Astrocyte (in vitro differentiated cells and primary cell): ENCODE results near the gene RAB4A. TPM values are rescaled to one million over a fixed set of nuclear protein-coding genes. Genes with fewer than 3 reads are reported as not detected.

Experiments
- DNase-seq: peaks from one replicate; pipeline ENCODE4 v3.0.0-alpha.2; 2010; ENCODE audit warnings: low read depth
- FAIRE-seq: peaks from 2 replicates; lab custom pipeline; 2011; peaks lifted over from hg19 to GRCh38; lab: Jason Lieb, UNC
- H2AFZ ChIP-seq: 2 replicates; pipeline ENCODE4 v1.6.0; 2012; ENCODE audit warnings: low read depth, low read length, inconsistent platforms
- H3K27ac ChIP-seq: 2 replicates; pipeline ENCODE4 v1.5.1; 2011; ENCODE audit warnings: low read depth, low read length, inconsistent platforms
- H3K27me3 ChIP-seq: 2 replicates; pipeline ENCODE4 v1.6.0; 2011; ENCODE audit warnings: low read length, inconsistent platforms; ENCODE audit not compliant: insufficient read depth
- H3K36me3 ChIP-seq: 2 replicates; pipeline ENCODE4 v1.5.1; 2011; ENCODE audit warnings: low read length, inconsistent platforms; ENCODE audit not compliant: insufficient read depth
- H3K4me1 ChIP-seq: 2 replicates; pipeline ENCODE4 v1.5.1; 2011; ENCODE audit warnings: low read length, inconsistent platforms; ENCODE audit not compliant: insufficient read depth
- H3K4me2 ChIP-seq: 2 replicates; pipeline ENCODE4 v1.6.0; 2012; ENCODE audit warnings: low read length, inconsistent platforms
- H3K4me3 ChIP-seq: 2 replicates; pipeline ENCODE4 v1.5.1; 2011; ENCODE audit warnings: low read depth, mild to moderate bottlenecking, low read length, inconsistent platforms; ENCODE audit not compliant: insufficient read depth
- H3K79me2 ChIP-seq: 2 replicates; pipeline ENCODE4 v1.6.0; 2012; ENCODE audit warnings: mild to moderate bottlenecking, low read length, inconsistent platforms; ENCODE audit not compliant: insufficient read depth
- H3K9ac ChIP-seq: 2 replicates; pipeline ENCODE4 v1.6.0; 2012; ENCODE audit warnings: mild to moderate bottlenecking, low read length, inconsistent platforms
- H3K9me3 ChIP-seq: 2 replicates; pipeline ENCODE4 v1.5.1; 2012; ENCODE audit warnings: low read depth, mild to moderate bottlenecking, low read length, inconsistent platforms; ENCODE audit not compliant: insufficient read depth
- H4K20me1 ChIP-seq: 2 replicates; pipeline ENCODE4 v1.6.0; 2012; ENCODE audit warnings: low read length, inconsistent platforms; ENCODE audit not compliant: insufficient read depth
- H3K27ac Mint-ChIP-seq: one replicate; pipeline ENCODE4 v1.8.0; 2021; ENCODE audit warnings: mild to moderate bottlenecking, mixed read lengths; ENCODE audit not compliant: unreplicated experiment
- H3K27me3 Mint-ChIP-seq: one replicate; pipeline ENCODE4 v1.8.0; 2021; ENCODE audit warnings: low read depth, mixed read lengths; ENCODE audit not compliant: unreplicated experiment
- H3K36me3 Mint-ChIP-seq: one replicate; pipeline ENCODE4 v1.8.0; 2021; ENCODE audit warnings: low read depth, mixed read lengths; ENCODE audit not compliant: unreplicated experiment
- H3K4me1 Mint-ChIP-seq: one replicate; pipeline ENCODE4 v1.8.0; 2021; ENCODE audit warnings: low read depth, mixed read lengths; ENCODE audit not compliant: unreplicated experiment
- H3K4me3 Mint-ChIP-seq: one replicate; pipeline ENCODE4 v1.8.0; 2021; ENCODE audit warnings: mild to moderate bottlenecking, moderate library complexity, mixed read lengths; ENCODE audit not compliant: unreplicated experiment
- H3K9me3 Mint-ChIP-seq: one replicate; pipeline ENCODE4 v1.8.0; 2021; ENCODE audit warnings: mild to moderate bottlenecking, mixed read lengths; ENCODE audit not compliant: unreplicated experiment
- EZH2 ChIP-seq: IDR thresholded peaks from 2 replicates; pipeline ENCODE4 v1.6.1; 2012; ENCODE audit warnings: mild to moderate bottlenecking, low read length, inconsistent platforms; ENCODE audit not compliant: insufficient read depth
- total RNA-seq: library from RNA; stranded (reverse); gene quantifications from 2 replicates; pipeline ENCODE4 v1.2.1, GENCODE V29; 2021
- TF ChIP-seq, protein P1 (sequence below): IDR thresholded peaks from 2 replicates; pipeline ENCODE4 v1.5.1; 2011; ENCODE audit warnings: low read depth, mild to moderate bottlenecking, inconsistent platforms, low read length, moderate library complexity; ENCODE audit not compliant: insufficient read depth

The RAB4A gene
- total RNA-seq, 1 donor from 2014 or later, result 58.6 TPM

DNA sequence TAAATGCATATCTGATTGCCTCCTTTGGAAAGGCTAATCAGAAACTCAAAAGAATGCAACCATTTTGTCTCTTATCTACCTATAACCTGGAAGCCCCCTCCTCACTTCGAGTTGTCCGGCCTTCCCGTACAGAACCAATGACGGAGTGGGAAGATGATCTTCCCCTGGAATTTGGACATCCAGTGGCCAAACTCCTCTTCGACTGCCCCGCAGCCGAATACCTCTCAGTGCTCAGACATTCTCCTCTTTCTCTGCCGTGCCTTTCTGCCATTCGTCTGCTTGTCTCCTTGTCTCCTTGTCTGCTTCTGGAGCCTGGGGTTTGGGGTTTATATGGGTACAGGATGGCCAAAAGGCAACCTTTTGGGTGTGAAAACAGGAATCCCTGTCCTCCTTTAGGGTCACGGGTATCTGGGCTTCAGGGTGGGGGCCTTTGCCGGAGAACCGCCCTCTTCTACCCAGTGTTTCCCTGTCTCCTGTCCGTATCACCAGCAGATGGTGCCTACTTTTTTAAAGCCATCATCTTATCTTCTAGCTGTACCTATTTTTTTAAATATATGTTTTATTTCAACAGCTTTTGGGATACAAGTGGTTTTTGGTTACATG is 35.9 kb upstream of the RAB4A start:
- Mint-ChIP-seq H3K4me3 (no peak overlapping the region), H3K9me3 (no peaks in the 10 kb centered on the region), H3K27me3 (peaks cover 7% of the 10 kb centered on the region), H3K27ac (no peak overlapping the region), H3K4me1 (peaks cover 25% of the 10 kb centered on the region), H3K36me3 (no peaks in the 10 kb centered on the region)
- FAIRE-seq (no peak), DNase-seq (no peak)
- Histone ChIP-seq H3K27me3 (peaks cover 7% of the 10 kb centered on the region), H3K4me2 (no peak overlapping the region), H3K4me1 (peaks cover 14% of the 10 kb centered on the region), H3K79me2 (no peaks in the 10 kb centered on the region), H3K27ac (no peak overlapping the region), H3K9me3 (no peaks in the 10 kb centered on the region), H3K9ac (no peak overlapping the region), H4K20me1 (no peaks in the 10 kb centered on the region), H2AFZ (no peak overlapping the region), H3K36me3 (no peaks in the 10 kb centered on the region), H3K4me3 (no peak overlapping the region)
- TF ChIP-seq, protein P1, sequence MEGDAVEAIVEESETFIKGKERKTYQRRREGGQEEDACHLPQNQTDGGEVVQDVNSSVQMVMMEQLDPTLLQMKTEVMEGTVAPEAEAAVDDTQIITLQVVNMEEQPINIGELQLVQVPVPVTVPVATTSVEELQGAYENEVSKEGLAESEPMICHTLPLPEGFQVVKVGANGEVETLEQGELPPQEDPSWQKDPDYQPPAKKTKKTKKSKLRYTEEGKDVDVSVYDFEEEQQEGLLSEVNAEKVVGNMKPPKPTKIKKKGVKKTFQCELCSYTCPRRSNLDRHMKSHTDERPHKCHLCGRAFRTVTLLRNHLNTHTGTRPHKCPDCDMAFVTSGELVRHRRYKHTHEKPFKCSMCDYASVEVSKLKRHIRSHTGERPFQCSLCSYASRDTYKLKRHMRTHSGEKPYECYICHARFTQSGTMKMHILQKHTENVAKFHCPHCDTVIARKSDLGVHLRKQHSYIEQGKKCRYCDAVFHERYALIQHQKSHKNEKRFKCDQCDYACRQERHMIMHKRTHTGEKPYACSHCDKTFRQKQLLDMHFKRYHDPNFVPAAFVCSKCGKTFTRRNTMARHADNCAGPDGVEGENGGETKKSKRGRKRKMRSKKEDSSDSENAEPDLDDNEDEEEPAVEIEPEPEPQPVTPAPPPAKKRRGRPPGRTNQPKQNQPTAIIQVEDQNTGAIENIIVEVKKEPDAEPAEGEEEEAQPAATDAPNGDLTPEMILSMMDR, result no peak

DNA sequence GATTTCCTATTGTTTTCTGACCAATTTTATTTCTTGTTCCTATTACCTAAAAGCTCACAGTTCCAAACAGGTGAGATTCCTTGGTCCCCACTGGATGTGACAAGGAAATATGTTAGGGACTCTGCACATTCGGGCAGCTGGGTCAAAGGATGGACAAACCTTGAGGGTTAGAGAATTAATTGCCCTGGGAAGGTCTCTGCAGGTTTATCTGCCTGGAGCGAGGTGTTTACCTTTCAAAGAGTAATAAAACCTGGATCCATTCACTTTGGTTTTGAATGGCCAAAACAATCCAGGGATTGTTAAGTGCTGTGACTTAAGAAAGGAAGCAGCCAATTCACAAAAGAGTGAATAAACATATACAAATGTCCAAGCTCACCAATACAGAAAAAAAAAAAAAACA is 33.6 kb upstream of the RAB4A start:
- H3K27ac ChIP-seq, result no peak overlapping the region
- H3K9me3 ChIP-seq, result no peaks in the 10 kb centered on the region
- Mint-ChIP-seq H3K27me3 (peaks cover 3% of the 10 kb centered on the region), H3K27ac (no peak overlapping the region), H3K9me3 (no peaks in the 10 kb centered on the region), H3K36me3 (no peaks in the 10 kb centered on the region), H3K4me1 (peaks cover 9% of the 10 kb centered on the region), H3K4me3 (no peak overlapping the region)
- H3K4me1 ChIP-seq, result no peaks in the 10 kb centered on the region
- peaks cover 6% of the 10 kb centered on the region for H3K27me3 ChIP-seq
- no peak for FAIRE-seq
- H4K20me1 ChIP-seq, result no peaks in the 10 kb centered on the region
- H3K79me2 ChIP-seq, result no peaks in the 10 kb centered on the region
- no peak for TF ChIP-seq EZH2
- TF ChIP-seq, protein P1, result no peak
- no peak overlapping the region for H3K4me2 ChIP-seq
- no peak overlapping the region for H3K9ac ChIP-seq
- DNase-seq, result no peak
- H2AFZ ChIP-seq, result no peak overlapping the region
- H3K4me3 ChIP-seq, result no peak overlapping the region
- no peaks in the 10 kb centered on the region for H3K36me3 ChIP-seq

DNA sequence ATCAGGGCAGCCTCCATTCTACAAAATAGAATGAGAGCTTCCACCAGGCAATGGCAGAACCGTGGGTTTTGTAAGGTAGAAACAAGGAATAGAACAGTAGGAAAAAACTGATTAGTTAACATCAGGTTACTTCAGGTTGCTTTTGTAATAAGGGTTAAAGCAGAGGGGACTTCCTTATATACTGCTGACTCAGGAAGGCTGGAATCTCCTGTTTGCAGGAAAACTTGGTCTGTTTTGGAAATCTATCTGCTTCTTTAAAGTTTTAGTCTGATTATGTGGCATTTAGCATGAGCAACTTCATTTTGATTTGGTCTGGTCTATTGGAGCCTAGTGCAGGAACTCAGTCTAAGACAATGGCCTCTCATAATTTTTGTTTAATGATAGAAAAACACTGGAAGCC is 32.7 kb upstream of the RAB4A start:
- no peak for FAIRE-seq
- H3K9ac ChIP-seq, result no peak overlapping the region
- no peaks in the 10 kb centered on the region for H3K4me1 ChIP-seq
- Mint-ChIP-seq H3K36me3 (no peaks in the 10 kb centered on the region), H3K9me3 (no peaks in the 10 kb centered on the region), H3K4me1 (peaks cover 9% of the 10 kb centered on the region), H3K4me3 (no peak overlapping the region), H3K27ac (no peak overlapping the region), H3K27me3 (peaks cover 3% of the 10 kb centered on the region)
- no peak overlapping the region for H3K4me2 ChIP-seq
- no peaks in the 10 kb centered on the region for H3K79me2 ChIP-seq
- DNase-seq, result no peak
- no peaks in the 10 kb centered on the region for H3K36me3 ChIP-seq
- no peak overlapping the region for H3K27ac ChIP-seq
- no peaks in the 10 kb centered on the region for H4K20me1 ChIP-seq
- H3K9me3 ChIP-seq, result no peaks in the 10 kb centered on the region
- peaks cover 6% of the 10 kb centered on the region for H3K27me3 ChIP-seq
- TF ChIP-seq EZH2, result no peak
- TF ChIP-seq, protein P1, result no peak
- H3K4me3 ChIP-seq, result no peak overlapping the region
- no peak overlapping the region for H2AFZ ChIP-seq
